NCI-H1092 (cell line): Measurements from ENCODE around the gene SNX14.

ENCODE experiments used
- DNase-seq: peaks from one replicate; lab custom pipeline; 2025; lab: John Stamatoyannopoulos, UW

SNX14 gene

DNA sequence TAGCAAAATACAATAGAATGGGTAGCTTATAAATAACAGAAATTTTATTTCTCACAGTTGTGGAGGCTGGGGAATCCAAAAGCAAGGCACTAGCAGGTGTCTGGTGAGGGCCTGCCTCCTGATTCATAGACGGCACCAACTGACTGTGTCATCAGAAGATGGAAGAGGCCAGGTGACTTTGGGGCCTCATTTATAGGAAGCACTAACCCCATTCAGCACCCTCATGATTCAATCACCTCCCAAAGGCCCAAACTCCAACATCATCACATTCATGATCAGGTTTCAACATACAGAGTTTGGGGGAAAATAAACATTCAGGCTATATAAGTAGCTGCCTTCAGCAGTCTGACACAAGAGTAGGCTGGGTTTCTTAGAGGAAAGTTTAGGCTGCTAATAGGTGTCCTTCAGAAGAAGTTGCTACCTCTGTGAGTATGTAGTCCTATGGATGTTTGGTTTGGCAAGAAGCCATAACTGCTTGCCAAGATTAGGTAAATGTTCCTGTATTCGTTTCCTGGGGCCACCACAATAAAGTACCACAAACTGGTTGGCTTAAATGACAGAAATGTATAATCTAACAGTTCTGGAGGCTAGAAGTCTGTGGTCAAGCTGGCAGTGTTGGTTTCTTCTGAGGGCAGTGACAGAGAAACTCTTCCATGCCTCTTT lies 94.9 kb downstream of the SNX14 start:
- no peak for DNase-seq

GRCh38 chr6:85496856-85497255 lies 96.8 kb downstream of the SNX14 start:
- DNase-seq, result no peak

DNA sequence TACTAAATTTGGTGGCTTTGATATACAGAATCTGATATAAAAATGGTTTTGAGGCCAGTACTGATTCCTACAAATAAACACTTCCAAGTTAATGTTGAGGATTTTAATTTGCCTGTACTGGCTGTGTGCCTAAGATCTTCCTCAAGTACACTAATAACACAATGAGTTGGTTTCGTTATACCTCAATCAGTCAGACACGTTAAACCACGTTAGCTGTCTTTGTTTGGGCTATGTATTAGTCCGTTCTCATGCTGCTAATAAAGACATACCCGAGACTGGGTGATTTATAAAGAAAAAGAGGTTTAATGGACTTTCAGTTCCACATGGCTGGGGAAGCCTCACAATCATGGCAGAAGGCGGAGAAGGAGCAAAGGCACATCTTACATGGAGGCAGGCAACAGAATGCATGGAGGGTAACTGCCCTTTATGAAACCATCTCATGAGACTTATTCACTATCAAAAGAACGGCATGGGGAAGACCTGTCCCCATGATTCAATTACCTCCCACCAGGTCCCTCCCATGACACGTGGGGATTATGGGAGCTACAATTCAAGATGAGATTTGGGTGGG lies 97.6 kb downstream of the SNX14 start:
- no peak for DNase-seq

GRCh38 chr6:85494547-85495536 lies 98.8 kb downstream of the SNX14 start:
- DNase-seq, result no peak

DNA sequence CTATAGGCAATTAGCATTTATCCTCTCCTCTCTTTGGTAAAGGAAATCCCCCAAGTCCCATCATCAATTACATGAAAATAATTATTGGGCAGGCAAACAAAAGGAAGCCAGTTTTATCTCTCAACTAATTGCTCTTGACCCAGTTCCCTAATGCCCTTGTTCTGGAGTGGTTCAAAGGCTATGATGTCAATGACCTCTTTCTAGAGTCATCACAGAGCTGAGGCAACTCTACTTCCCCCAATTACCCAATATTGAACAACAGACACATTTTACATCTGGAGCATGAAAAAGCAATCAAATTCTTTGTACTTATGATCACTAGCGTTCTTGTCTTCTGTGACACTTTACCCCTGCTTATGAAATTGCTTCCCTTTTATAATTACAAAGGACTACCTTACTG lies 100.3 kb downstream of the SNX14 start:
- no peak for DNase-seq

GRCh38 chr6:85490516-85491248 lies 103.0 kb downstream of the SNX14 start:
- no peak for DNase-seq

DNA sequence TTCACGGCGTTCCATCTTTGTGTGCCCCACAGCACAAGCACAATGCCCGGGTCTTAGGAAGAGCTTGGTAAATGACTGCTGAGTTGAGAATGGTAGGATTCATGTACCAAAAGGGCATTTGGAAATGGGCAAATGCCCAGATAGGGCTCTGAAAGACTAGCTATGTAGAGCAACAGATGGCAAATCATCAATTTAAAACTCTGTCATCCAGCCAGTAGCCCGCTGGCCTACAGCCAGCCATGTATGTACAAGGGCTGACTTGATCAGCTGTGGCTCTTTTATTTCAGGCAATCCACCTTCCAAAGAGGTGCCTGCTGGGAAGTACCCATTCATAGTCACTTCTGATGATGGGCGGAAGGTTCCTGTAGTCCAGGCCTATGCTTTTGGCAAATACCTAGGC lies 108.7 kb downstream of the SNX14 start:
- DNase-seq, result peak; percentile 20

DNA sequence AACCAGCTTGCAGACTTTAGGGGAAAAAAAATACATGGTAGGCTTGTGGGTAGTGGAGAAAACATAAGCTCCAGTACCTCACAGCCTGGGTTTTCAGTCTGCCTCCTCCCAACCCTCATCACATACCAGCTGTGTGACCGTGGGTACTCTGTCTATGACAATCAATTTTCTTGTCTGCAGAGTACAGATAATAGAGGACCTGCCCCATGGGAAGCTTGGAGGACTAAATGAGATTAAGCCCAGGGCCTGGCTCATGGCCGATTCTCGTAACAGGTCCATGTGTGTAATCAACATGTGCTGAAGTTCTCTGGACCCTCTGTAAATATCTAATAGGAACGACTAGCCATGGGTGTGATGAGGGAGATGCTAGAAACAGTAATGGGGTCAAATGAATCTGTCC lies 109.8 kb downstream of the SNX14 start:
- DNase-seq, result no peak

DNA sequence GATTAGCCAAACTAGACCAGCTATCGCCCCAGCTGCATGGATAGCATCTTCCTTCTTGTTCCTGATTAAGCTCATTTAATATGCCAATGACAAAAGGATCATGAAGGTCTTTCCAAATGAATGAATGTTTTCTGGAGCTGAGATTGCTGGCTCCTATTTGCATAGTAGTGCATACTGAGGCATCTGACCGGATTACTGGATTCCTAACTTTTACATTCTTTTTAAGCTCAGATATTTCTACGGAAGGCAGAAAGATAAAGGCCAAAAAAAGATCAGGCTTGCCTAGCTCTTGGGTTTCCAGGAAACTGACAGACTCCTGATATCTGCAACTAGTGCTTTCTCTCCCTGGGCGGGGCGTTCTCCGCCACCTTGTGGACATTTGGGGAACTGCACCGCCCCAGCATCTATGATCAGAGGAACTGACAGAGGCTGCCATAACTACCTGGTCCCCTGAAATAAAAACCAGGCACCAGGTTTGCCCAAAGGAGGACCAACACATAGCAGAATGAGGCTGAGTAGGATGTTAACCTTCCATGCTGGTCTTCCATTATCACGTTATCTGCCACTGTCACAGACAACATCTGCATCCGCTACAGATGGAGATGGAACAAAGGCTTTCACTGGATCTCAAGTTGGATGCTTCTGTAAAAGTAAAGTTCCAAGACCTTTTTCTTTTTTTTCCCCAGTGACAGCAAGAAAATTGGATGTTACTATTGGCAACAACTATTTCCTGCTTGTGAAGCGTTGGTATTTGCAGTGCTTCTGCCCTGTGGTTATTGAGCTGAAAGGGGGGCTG lies 110.6 kb downstream of the SNX14 start:
- peak; percentile 6 for DNase-seq

- DNase-seq, result no peak
Measured at GRCh38 chr6:85482206-85482904, 111.3 kb downstream of the SNX14 start.

- DNase-seq, result no peak
Measured at GRCh38 chr6:85479208-85479607, 114.5 kb downstream of the SNX14 start.

DNA sequence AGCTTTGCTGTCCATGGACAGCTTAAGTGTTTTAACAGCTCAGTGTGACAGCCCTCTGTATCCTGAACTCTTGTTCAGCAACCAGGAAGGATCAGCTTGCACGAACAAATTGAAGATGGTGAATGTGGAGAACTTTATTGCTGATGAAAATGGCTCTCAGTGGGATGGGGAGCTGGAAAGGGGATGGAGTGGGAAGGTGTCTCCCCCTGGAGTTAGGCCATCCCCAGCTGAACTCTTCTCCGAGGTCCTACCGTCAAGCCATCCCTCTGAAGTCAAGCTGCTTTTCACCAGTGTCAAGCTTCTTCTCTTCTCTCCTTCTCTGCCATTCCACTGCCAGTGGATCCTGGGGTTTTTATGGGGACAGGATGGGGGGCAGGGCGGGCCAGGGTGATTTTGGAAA lies 117.1 kb downstream of the SNX14 start:
- no peak for DNase-seq

- no peak for DNase-seq
Measured at GRCh38 chr6:85473748-85474147, 119.9 kb downstream of the SNX14 start.

DNA sequence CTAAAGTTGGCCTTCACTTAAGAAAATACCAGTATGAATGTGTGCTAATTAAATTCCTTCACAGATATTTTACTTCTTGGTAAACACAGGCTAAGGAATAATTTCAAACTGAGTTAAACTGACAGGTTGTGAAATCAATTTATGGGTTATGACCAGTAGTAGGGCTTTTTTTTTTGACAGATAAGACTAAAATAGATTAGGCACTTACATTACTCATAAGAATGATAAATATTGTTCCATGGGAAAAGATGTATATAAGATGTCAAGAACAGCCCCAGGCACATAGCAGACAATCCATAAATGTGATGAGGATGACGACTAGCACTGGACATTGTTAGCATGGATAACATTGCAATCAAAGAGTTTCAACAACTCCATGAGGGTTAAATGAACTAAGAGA lies 120.9 kb downstream of the SNX14 start:
- DNase-seq, result no peak

DNA sequence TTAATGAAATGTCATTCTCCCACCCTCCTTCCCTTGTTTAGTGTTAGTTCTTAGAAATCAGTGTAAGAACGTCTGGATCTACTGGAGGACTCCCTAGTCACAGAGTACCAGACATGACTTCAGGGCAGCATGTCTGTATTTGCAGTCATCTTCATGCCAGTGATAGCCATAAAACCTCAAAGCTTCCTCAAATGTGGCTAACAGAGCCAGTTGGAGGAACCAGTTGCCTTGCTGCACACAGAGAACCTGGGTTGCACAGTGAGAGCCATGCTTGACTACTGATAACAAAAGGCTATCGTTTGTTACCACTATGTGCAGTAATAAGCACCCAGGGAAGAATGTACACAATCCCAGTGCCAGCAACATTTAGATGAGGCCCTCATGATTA lies 123.6 kb downstream of the SNX14 start:
- DNase-seq, result no peak

DNA sequence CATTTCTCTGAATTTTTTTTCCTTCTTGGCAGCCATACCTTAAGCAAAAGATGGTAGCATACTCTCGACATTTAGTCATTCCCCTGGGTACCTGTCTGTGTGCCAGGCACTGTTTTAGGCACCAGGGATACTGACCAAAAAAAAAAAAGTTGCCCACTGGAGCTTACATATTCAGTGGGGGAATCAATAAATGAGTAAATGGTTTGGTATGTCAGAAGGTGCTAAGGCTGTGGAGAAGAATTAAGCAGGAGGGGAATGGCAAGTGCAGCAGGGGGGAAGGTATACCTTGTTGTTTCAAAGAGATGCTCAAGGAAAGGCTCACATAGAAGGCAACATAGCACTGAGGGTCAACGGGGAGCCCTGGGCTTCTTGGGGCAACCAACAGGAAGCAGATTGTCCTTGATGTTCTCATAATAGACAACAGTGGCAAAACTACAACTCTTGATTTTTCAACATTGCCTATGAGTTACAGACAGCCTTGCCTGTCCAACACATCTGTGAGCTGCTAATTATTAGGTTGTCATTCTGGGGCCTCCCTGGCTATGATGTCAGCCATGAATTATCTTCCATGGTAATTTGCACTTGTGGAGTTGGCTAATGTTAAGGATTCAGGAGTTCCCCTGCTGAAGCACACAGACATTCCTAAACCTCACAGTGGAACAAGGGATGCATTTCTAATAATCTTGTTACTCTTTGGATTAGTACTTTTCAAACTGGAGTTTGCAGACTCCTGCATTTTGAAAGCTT lies 124.2 kb downstream of the SNX14 start:
- DNase-seq, result no peak

GRCh38 chr6:85468326-85468725 lies 125.3 kb downstream of the SNX14 start:
- no peak for DNase-seq

- DNase-seq, result no peak
Measured at GRCh38 chr6:85465762-85466161, 127.9 kb downstream of the SNX14 start.

- DNase-seq, result no peak
Measured at GRCh38 chr6:85464722-85465150, 128.9 kb downstream of the SNX14 start.

- DNase-seq, result no peak
Measured at GRCh38 chr6:85464260-85464644, 129.4 kb downstream of the SNX14 start.
